WERI-Rb-1 (cell line): Measurements from ENCODE around the gene KCNQ1OT1.

Source experiments
- DNase-seq: peaks from one replicate; pipeline ENCODE4 v3.0.0-alpha.2; 2020
- H3K27ac ChIP-seq: fragments of 250-450 bp; sonication (Bioruptor Pico); 2 replicates; pipeline ENCODE4 v1.5.1; 2020; ENCODE audit warnings: mild to moderate bottlenecking, moderate library complexity
- H3K27me3 ChIP-seq: fragments of 250-450 bp; sonication (Bioruptor Pico); 2 replicates; pipeline ENCODE4 v1.5.1; 2021; ENCODE audit warnings: mild to moderate bottlenecking, low read depth, moderate library complexity; ENCODE audit not compliant: insufficient read depth, severe bottlenecking
- H3K36me3 ChIP-seq: fragments of 250-450 bp; sonication (Bioruptor Pico); 2 replicates; pipeline ENCODE4 v1.5.1; 2020; ENCODE audit warnings: mild to moderate bottlenecking, moderate library complexity
- H3K4me3 ChIP-seq: 2 replicates; pipeline ENCODE4 v1.5.1; 2011; ENCODE audit warnings: low read depth, mild to moderate bottlenecking, control low read depth, low read length
- H3K9me3 ChIP-seq: fragments of 250-450 bp; sonication (Bioruptor Pico); 2 replicates; pipeline ENCODE4 v1.5.1; 2021; ENCODE audit warnings: mild to moderate bottlenecking, moderate library complexity; ENCODE audit not compliant: severe bottlenecking
- TF ChIP-seq, protein P1 (sequence below): IDR thresholded peaks from 2 replicates; pipeline ENCODE4 v1.5.1; 2011; ENCODE audit warnings: low read depth, mild to moderate bottlenecking, control low read depth, inconsistent platforms, low read length

The KCNQ1OT1 gene

DNA sequence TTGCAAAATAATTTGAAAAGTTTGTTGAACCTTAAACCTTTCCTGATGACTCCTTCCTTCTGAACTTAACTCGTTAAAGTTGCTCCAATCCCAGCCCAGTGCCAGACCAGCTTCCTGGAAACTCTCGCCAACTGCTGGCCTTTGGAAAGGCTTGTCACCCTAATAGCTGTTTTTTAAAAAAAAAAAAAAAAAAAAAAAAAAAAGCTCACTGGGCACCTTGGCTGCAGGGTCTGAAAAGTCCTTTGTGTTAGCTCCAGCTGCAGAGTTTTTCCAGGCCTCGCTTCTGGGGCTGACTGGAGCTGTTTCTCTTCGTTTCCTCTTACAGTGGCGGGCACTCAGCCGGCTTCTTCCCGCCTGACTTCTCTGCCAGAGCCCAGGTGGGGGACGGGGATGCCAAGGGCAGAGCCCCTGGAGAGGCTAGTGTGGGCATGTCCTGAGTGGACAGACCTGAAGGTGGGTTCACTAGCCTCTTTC is 25.1 kb downstream of the KCNQ1OT1 start:
- no peaks in the 10 kb centered on the region for H3K27me3 ChIP-seq
- H3K4me3 ChIP-seq, result no peak overlapping the region
- H3K27ac ChIP-seq, result no peak overlapping the region
- no peaks in the 10 kb centered on the region for H3K9me3 ChIP-seq
- TF ChIP-seq, protein P1, sequence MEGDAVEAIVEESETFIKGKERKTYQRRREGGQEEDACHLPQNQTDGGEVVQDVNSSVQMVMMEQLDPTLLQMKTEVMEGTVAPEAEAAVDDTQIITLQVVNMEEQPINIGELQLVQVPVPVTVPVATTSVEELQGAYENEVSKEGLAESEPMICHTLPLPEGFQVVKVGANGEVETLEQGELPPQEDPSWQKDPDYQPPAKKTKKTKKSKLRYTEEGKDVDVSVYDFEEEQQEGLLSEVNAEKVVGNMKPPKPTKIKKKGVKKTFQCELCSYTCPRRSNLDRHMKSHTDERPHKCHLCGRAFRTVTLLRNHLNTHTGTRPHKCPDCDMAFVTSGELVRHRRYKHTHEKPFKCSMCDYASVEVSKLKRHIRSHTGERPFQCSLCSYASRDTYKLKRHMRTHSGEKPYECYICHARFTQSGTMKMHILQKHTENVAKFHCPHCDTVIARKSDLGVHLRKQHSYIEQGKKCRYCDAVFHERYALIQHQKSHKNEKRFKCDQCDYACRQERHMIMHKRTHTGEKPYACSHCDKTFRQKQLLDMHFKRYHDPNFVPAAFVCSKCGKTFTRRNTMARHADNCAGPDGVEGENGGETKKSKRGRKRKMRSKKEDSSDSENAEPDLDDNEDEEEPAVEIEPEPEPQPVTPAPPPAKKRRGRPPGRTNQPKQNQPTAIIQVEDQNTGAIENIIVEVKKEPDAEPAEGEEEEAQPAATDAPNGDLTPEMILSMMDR, result no peak
- 0 out of 2 replicates have a peak, but pooled peaks cover 6% of the 10 kb centered on the region for H3K36me3 ChIP-seq
- DNase-seq, result peak; percentile 3

DNA sequence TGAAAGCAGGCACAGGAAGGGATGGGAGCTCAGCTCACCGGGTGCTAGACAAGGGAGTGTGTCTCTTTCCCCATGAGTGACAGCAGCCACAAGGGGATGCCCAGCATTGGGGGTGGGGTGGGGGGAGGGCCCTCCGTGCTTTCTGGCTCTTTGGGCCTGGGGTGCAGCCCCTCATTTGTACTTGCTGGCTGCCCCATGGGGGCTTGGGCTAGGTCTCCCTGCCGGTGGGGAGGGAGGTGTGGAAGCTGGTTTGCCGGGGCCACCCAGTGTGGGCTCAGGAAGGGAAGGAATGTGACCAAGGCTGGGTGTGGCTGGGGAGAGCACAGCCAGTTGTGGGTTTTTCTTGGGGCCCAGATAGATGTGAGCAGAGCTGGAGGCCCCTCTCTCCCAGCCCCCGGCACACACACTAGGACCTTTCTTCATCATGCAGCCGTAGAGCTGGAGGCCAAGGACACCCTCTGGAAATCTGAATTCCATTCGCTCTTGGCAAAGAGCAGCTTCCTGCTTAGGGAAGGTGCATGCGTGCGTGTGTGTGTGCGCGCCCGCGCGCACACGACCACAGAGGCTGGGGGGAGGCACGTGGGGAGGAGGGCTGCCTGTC is 25.8 kb downstream of the KCNQ1OT1 start:
- Histone ChIP-seq H3K27ac (no peak overlapping the region), H3K4me3 (no peak overlapping the region), H3K36me3 (peaks cover 6% of the 10 kb centered on the region; the same call in 1 of the 2 replicates), H3K27me3 (no peaks in the 10 kb centered on the region), H3K9me3 (no peaks in the 10 kb centered on the region)
- DNase-seq, result peak; percentile 4
- TF ChIP-seq, protein P1, result no peak

DNA sequence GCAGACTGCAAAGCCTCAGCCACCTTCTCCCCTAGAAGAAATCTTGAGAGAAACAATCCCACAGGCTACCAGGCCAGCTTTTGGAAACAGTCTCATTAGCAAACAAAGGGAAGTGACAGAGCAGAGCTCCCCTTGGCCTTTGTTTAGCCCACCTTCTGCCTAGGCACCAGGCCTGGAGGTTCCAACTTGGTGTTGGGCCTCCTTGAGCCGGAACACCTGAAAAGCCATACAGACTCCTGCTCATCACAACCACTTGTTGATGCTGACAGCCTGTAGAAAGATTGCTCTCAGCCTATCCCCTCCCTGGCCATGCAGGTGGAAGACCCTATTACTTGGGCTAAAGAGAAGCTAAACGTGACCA is 26.6 kb downstream of the KCNQ1OT1 start:
- Histone ChIP-seq H3K27me3 (no peaks in the 10 kb centered on the region), H3K4me3 (no peak overlapping the region), H3K9me3 (no peaks in the 10 kb centered on the region), H3K27ac (no peak overlapping the region), H3K36me3 (peaks cover 6% of the 10 kb centered on the region; the same call in 1 of the 2 replicates)
- no peak for DNase-seq
- TF ChIP-seq, protein P1, result no peak

DNA sequence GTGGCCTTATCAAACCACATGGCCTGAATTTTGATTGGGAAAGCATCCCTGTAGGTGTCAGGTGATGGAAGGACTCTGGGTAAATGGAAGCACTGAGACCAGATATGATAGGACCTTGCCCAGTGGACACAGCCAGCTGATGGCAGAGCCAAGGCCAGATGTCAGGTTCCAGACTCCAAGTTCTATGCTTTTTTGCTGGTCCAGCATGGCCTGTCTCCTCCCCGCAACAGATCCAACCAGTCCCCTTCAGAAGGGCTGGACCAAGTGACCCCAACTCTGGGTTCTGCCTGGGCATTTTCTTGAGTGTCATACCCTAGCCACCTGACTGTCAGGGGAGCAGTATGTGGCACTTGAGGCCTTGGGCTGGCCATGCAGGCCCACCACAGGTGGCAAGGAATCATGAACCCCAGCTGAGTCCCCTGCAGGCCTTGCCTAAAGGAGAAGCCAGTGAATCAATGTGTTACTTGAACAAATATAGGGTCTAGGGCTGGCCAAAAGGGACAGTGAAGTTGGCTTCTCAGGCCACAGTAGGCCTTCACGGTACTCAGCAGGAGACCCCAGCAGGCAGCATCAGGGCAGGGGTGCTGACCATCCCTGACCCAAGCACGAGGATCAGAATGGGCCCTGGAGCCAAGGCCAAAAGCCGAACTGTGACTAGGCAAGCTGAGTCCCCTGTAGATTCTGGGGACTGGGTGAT is 27.1 kb downstream of the KCNQ1OT1 start:
- no peaks in the 10 kb centered on the region for H3K9me3 ChIP-seq
- H3K36me3 ChIP-seq, result peaks cover 6% of the 10 kb centered on the region; the same call in 1 of the 2 replicates
- no peak overlapping the region for H3K27ac ChIP-seq
- H3K4me3 ChIP-seq, result no peak overlapping the region
- H3K27me3 ChIP-seq, result no peaks in the 10 kb centered on the region
- DNase-seq, result peak; percentile 2
- TF ChIP-seq, protein P1, result no peak

DNA sequence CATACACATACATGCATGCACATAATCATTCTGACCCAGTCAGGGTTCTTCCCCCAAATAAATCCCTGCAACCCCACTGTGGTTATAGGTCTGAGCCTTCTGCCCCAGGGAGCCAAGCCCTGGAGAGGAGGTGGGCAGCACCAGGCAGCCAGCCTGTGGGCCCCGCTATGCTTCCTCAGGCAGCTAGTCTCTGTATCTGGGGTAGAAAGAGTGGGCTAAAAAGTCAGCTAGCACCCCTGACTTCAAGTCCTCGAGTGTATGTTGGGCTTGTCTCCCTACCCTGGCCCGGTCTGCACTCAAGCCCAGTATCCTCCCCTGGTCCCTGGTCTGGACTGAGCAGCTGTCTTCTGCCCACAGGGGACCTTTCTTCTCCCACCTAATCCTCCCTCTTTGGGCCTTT is 28.0 kb downstream of the KCNQ1OT1 start:
- H3K27me3 ChIP-seq, result no peaks in the 10 kb centered on the region
- TF ChIP-seq, protein P1, result no peak
- H3K27ac ChIP-seq, result no peak overlapping the region
- peak; percentile 1 for DNase-seq
- no peaks in the 10 kb centered on the region for H3K9me3 ChIP-seq
- no peak overlapping the region for H3K4me3 ChIP-seq
- H3K36me3 ChIP-seq, result peaks cover 2% of the 10 kb centered on the region; the same call in 1 of the 2 replicates
